B cell (primary cell): ENCODE data around the gene CBX2. TPM values are rescaled to one million over a fixed set of nuclear protein-coding genes. Genes with fewer than 3 reads are reported as not detected.
A peak's percentile ranks its signal among the peaks of the same experiment; 100 is the strongest.

Source experiments
- ATAC-seq: fragments of 200-7000 bp; cut with Tn5 transposase; one replicate; pipeline ENCODE4 v1.10.0; 2021; ENCODE audit warnings: low read depth, mild to moderate bottlenecking, moderate number of reproducible peaks, moderate library complexity
- CTCF ChIA-PET: fragments of 350-600 bp; sonication (Branson Sonifier 250); formaldehyde crosslinking; loops from one replicate; lab custom pipeline; 2021; ENCODE audit warnings: antibody characterized with exemption, inconsistent platforms; lab: Charles Lee
- POLR2A ChIA-PET: fragments of 350-600 bp; sonication (Branson Sonifier 250); formaldehyde crosslinking; loops from one replicate; lab custom pipeline; 2021; ENCODE audit warnings: antibody characterized with exemption; lab: Charles Lee
- DNase-seq: peaks from one replicate; pipeline ENCODE4 v3.0.0; 2013
- H2AFZ ChIP-seq: 2 replicates; pipeline ENCODE4 v1.6.1; 2012; ENCODE audit warnings: mild to moderate bottlenecking, low read depth, low read length; ENCODE audit not compliant: insufficient read depth, poor library complexity, severe bottlenecking
- H3K27ac ChIP-seq, 2 donors: 1 replicate in 1 of 2; 2 replicates in 1 of 2; pipeline ENCODE4 v1.5.1; 2012 to 2013; ENCODE audit warnings: low read length in 2 of 2, mild to moderate bottlenecking in 2 of 2, moderate library complexity in 1 of 2
- H3K27me3 ChIP-seq, 4 experiments: fragments of 200-600 bp in 1 of 4; sonication (generic) in 1 of 4; replicated peaks in 1 of 4; 1 replicate in 2 of 4; 2 replicates in 2 of 4; pipeline versions ENCODE4 v1.6.1 to v1.7.0; 2013 to 2016; ENCODE audit warnings: low read length in 3 of 4, mild to moderate bottlenecking in 2 of 4, mixed read lengths in 1 of 4, moderate library complexity in 1 of 4; ENCODE audit not compliant: insufficient read depth in 4 of 4, control insufficient read depth in 3 of 4; ENCODE audit errors: control extremely low read depth in 1 of 4
- H3K36me3 ChIP-seq, 2 experiments: replicated peaks in 1 of 2; 1 replicate in 1 of 2; 2 replicates in 1 of 2; pipeline versions ENCODE4 v1.6.1 to v1.7.1; 2013; ENCODE audit warnings: low read length in 1 of 2; ENCODE audit not compliant: insufficient read depth in 2 of 2, control insufficient read depth in 1 of 2; ENCODE audit errors: control extremely low read depth in 1 of 2, extremely low read depth in 1 of 2
- H3K4me1 ChIP-seq, 2 donors: fragments of 200-600 bp in 1 of 2; sonication (generic) in 1 of 2; 1 replicate in 1 of 2; 2 replicates in 1 of 2; pipeline versions ENCODE4 v1.5.1 to v1.6.1; 2013 to 2017; ENCODE audit warnings: low read length in 2 of 2; ENCODE audit not compliant: control insufficient read depth in 2 of 2, insufficient read depth in 2 of 2
- H3K4me2 ChIP-seq: replicated peaks from 2 replicates; pipeline ENCODE3; 2012; ENCODE audit warnings: mild to moderate bottlenecking, low read depth, low read length; ENCODE audit not compliant: poor library complexity, severe bottlenecking
- H3K4me3 ChIP-seq, 5 experiments: fragments of 200-600 bp in 1 of 5; sonication (generic) in 1 of 5; 1 replicate in 3 of 5; 2 replicates in 2 of 5; pipeline versions ENCODE4 v1.5.1 to v1.7.0; 2011 to 2016; ENCODE audit warnings: low read length in 4 of 5, mild to moderate bottlenecking in 4 of 5, low read depth in 2 of 5, control low read depth in 1 of 5, moderate library complexity in 1 of 5; ENCODE audit not compliant: insufficient read depth in 1 of 5; ENCODE audit errors: control extremely low read depth in 1 of 5, extremely low read depth in 1 of 5
- H3K79me2 ChIP-seq: fragments of 200-600 bp; sonication (generic); one replicate; pipeline ENCODE4 v1.6.0; 2016; ENCODE audit warnings: low read length; ENCODE audit not compliant: control insufficient read depth, insufficient read depth
- H3K9ac ChIP-seq: fragments of 200-600 bp; sonication (generic); 2 replicates; pipeline ENCODE4 v1.6.1; 2017; ENCODE audit warnings: mild to moderate bottlenecking, low read length, moderate library complexity
- H3K9me3 ChIP-seq, 3 donors: one replicate each; pipeline versions ENCODE4 v1.6.1 to v1.7.1; 2013; ENCODE audit warnings: low read length in 2 of 3; ENCODE audit not compliant: control insufficient read depth in 2 of 3, insufficient read depth in 1 of 3; ENCODE audit errors: control extremely low read depth in 1 of 3
- H4K20me1 ChIP-seq: 2 replicates; pipeline ENCODE4 v1.6.0; 2012; ENCODE audit warnings: mild to moderate bottlenecking, low read length; ENCODE audit not compliant: insufficient read depth, control insufficient read depth, poor library complexity, severe bottlenecking
- H3K27ac Mint-ChIP-seq: one replicate; pipeline ENCODE4 v1.8.0; 2021; ENCODE audit warnings: mixed read lengths
- H3K27me3 Mint-ChIP-seq: one replicate; pipeline ENCODE4 v1.8.0; 2021; ENCODE audit warnings: mixed read lengths
- H3K4me1 Mint-ChIP-seq: one replicate; pipeline ENCODE4 v1.8.0; 2021; ENCODE audit warnings: mixed read lengths
- H3K4me3 Mint-ChIP-seq: one replicate; pipeline ENCODE4 v1.8.0; 2021; ENCODE audit warnings: mixed read lengths
- H3K9me3 Mint-ChIP-seq: one replicate; pipeline ENCODE4 v1.8.0; 2022; ENCODE audit warnings: mixed read lengths; ENCODE audit not compliant: insufficient read depth
- EZH2 ChIP-seq: IDR thresholded peaks from 2 replicates; pipeline ENCODE4 v1.6.1; 2012; ENCODE audit warnings: borderline replicate concordance, low read depth, mild to moderate bottlenecking, moderate library complexity, low read length; ENCODE audit not compliant: insufficient read depth, poor library complexity, severe bottlenecking
- WGBS: methylation state at CpG from one replicate; pipeline ENCODE4 v1.1.5; 2013; ENCODE audit warnings: missing lambda C conversion rate; ENCODE audit not compliant: insufficient coverage; 5-methylcytosine and 5-hydroxymethylcytosine counted together
- intact Hi-C: fragments of 100-400 bp; cut with micrococcal nuclease; formaldehyde crosslinking; loops from one replicate; pipeline ENCODE4 v1.10.0; 2022
- polyA plus RNA-seq: library from polyadenylated mRNA; depleted of rRNA; stranded (reverse); fragments of >200 nt; gene quantifications from 2 replicates; pipeline ENCODE4 v1.2.3, GENCODE V29; 2012
- total RNA-seq, 2 donors: library from RNA; stranded (reverse); fragments of 120-200 nt in 1 of 2; gene quantifications; 1 replicate in 1 of 2; 2 replicates in 1 of 2; pipeline versions ENCODE4 v1.2.3 to v1.2.4, GENCODE V29; 2013 to 2022
- TF ChIP-seq, protein P1 (sequence below): fragments of 200-600 bp; IDR thresholded peaks from one replicate; pipeline ENCODE4 v1.8.0; 2022; ENCODE audit warnings: antibody characterized with exemption, mild to moderate bottlenecking

The CBX2 gene
- total and polyA plus RNA-seq, 2 donors (not counting 1 experiment from before 2014, with no cell fraction given) = 0.10 to 0.47 TPM

DNA sequence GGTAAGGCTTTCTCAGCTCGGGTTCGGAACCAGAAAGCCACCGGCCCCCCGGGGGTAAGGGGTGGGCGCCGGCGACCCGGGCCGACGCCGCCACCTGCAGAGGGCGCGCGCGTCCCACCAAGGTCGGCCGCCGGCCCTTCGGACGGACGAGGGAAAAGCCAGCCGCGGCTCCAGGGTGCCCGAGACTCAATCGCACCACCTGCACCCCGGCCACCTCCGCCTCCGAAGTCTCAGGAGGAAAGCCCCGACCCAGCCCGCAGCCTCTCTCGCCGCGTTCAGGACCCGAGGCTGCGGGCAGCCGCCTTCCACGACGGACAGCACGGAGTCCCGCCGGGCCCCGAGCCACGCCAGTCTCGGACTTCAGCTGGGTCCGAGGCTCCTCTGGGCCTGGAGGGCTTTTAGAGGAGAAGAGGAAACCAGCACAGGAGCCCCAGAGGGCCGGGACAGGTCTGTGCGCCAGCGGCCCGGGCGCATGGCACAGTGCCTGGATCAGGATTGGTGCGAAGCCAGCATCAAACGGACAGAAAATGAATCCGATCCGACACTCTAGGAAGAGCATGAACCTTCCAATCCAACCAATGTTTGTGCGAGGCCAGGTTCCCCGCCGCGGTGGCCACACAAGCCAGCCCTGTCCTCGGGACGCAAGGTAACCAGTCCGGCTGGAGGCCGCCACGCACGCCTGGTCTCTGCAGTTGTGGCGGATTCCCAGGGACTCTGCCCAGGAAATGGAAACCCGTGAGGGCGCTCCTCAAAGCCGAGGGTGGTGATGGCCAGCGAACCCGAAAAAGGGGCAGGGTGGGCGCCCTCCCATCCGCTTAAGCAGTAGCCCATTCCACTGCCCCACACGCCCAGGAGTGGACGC lies 12.2 kb downstream of the CBX2 start:
- peaks cover 52% of the 10 kb centered on the region for H3K27me3 Mint-ChIP-seq
- ChIA-PET POLR2A (no interaction called here), CTCF (interaction anchor here (0.7 to 3.5 kb wide), 20 partner anchors 9 to 218 kb away, joined by 3 to 30 read pairs (median 5); partner anchors contain the start of gene CBX2)
- H2AFZ ChIP-seq = peak overlapping the region; percentile 37
- peaks cover 0 to 48% (median 0%) of the 10 kb centered on the region in 3 donors for H3K9me3 ChIP-seq
- H3K4me3 ChIP-seq = peak overlapping the region in 3 of 5 experiments; percentile 12 to 27 (median 12)
- intact Hi-C loops = loop anchor here (2.0 to 5.0 kb wide), 2 partner anchors 127 to 181 kb away; no protein-coding TSS in a partner anchor
- peaks cover 19% of the 10 kb centered on the region for H4K20me1 ChIP-seq
- peaks cover 28 to 29% of the 10 kb centered on the region in 2 donors for H3K4me1 ChIP-seq
- peak; percentile 68 for ATAC-seq
- peaks cover 0 to 77% (median 46%) of the 10 kb centered on the region in 4 experiments for H3K27me3 ChIP-seq
- H3K9ac ChIP-seq = no peak overlapping the region
- peaks cover 3% of the 10 kb centered on the region for H3K79me2 ChIP-seq
- H3K36me3 ChIP-seq = peaks cover 0 to 7% of the 10 kb centered on the region in 2 experiments
- H3K27ac ChIP-seq = no peak overlapping the region
- peak; percentile 66 for DNase-seq
- WGBS = 16% methylated on average over 74 of the region's 74 CpGs
- H3K9me3 Mint-ChIP-seq = no peaks in the 10 kb centered on the region
- H3K4me1 Mint-ChIP-seq = peaks cover 13% of the 10 kb centered on the region
- H3K4me3 Mint-ChIP-seq = no peak overlapping the region
- H3K27ac Mint-ChIP-seq = no peak overlapping the region
- H3K4me2 ChIP-seq = peak overlapping the region; percentile 66
- peak; percentile 36 for TF ChIP-seq EZH2
- TF ChIP-seq, protein P1, sequence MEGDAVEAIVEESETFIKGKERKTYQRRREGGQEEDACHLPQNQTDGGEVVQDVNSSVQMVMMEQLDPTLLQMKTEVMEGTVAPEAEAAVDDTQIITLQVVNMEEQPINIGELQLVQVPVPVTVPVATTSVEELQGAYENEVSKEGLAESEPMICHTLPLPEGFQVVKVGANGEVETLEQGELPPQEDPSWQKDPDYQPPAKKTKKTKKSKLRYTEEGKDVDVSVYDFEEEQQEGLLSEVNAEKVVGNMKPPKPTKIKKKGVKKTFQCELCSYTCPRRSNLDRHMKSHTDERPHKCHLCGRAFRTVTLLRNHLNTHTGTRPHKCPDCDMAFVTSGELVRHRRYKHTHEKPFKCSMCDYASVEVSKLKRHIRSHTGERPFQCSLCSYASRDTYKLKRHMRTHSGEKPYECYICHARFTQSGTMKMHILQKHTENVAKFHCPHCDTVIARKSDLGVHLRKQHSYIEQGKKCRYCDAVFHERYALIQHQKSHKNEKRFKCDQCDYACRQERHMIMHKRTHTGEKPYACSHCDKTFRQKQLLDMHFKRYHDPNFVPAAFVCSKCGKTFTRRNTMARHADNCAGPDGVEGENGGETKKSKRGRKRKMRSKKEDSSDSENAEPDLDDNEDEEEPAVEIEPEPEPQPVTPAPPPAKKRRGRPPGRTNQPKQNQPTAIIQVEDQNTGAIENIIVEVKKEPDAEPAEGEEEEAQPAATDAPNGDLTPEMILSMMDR = peak; percentile 67
